Mesothelial cell of epicardium (in vitro differentiated cells): Measurements from ENCODE around the gene STK32B. TPM values are rescaled to one million over a fixed set of nuclear protein-coding genes. Genes with fewer than 3 reads are reported as not detected.
"Not testable (repeated sequence)": the region's sequence is repeated elsewhere in the genome, so short reads cannot be mapped to it uniquely, and the experiment has no call there.

Source experiments
- DNase-seq, 2 experiments: peaks; one replicate each; pipeline ENCODE4 v3.0.0; 2021; ENCODE audit warnings: low spot score in 2 of 2; ENCODE audit not compliant: unreplicated experiment in 2 of 2
- H3K27ac Mint-ChIP-seq: 2 replicates; pipeline ENCODE4 v1.8.0; 2021; ENCODE audit warnings: mixed read lengths
- H3K27me3 Mint-ChIP-seq: 2 replicates; pipeline ENCODE4 v1.8.0; 2021; ENCODE audit warnings: low read depth, mixed read lengths
- H3K36me3 Mint-ChIP-seq: 2 replicates; pipeline ENCODE4 v1.8.0; 2021; ENCODE audit warnings: mixed read lengths
- H3K4me1 Mint-ChIP-seq: 2 replicates; pipeline ENCODE4 v1.8.0; 2021; ENCODE audit warnings: mixed read lengths
- H3K4me3 Mint-ChIP-seq: 2 replicates; pipeline ENCODE4 v1.8.0; 2021; ENCODE audit warnings: mild to moderate bottlenecking, moderate library complexity, mixed read lengths
- H3K9me3 Mint-ChIP-seq: 2 replicates; pipeline ENCODE4 v1.8.0; 2021; ENCODE audit warnings: mixed read lengths
- CTCF ChIP-seq: fragments of 200-600 bp; sonication (generic); IDR thresholded peaks from one replicate; pipeline ENCODE4 v1.5.0; 2021; ENCODE audit warnings: antibody characterized with exemption; ENCODE audit not compliant: unreplicated experiment
- total RNA-seq: library from RNA; stranded (reverse); gene quantifications from 3 replicates; pipeline ENCODE4 v1.2.1, GENCODE V29; 2021

Gene STK32B
- total RNA-seq, 1 donor from 2014 or later: 0.96 TPM

- no peaks in the 10 kb centered on the region for H3K9me3 Mint-ChIP-seq
- H3K36me3 Mint-ChIP-seq: no peaks in the 10 kb centered on the region
- TF ChIP-seq CTCF: no peak
- no peak overlapping the region for H3K27ac Mint-ChIP-seq
- H3K27me3 Mint-ChIP-seq: peaks cover 10% of the 10 kb centered on the region
- H3K4me1 Mint-ChIP-seq: no peaks in the 10 kb centered on the region
- no peak overlapping the region for H3K4me3 Mint-ChIP-seq
- DNase-seq: no peak
Measured at GRCh38 chr4:5278213-5278612, 226.9 kb downstream of the STK32B start.

- H3K27me3 Mint-ChIP-seq: peaks cover 19% of the 10 kb centered on the region
- not testable (repeated sequence) for H3K27ac Mint-ChIP-seq, H3K36me3 Mint-ChIP-seq, H3K4me3 Mint-ChIP-seq, H3K9me3 Mint-ChIP-seq, H3K4me1 Mint-ChIP-seq, DNase-seq
Measured at GRCh38 chr4:5280069-5280468, 228.8 kb downstream of the STK32B start.

GRCh38 chr4:5280828-5281227 is 229.5 kb downstream of the STK32B start:
- Mint-ChIP-seq H3K9me3 (no peaks in the 10 kb centered on the region), H3K4me1 (no peaks in the 10 kb centered on the region)

GRCh38 chr4:5283837-5284236 is 232.6 kb downstream of the STK32B start:
- Mint-ChIP-seq H3K9me3 (no peaks in the 10 kb centered on the region), H3K27me3 (peaks cover 33% of the 10 kb centered on the region), H3K4me1 (no peaks in the 10 kb centered on the region), H3K27ac (no peak overlapping the region), H3K36me3 (no peaks in the 10 kb centered on the region), H3K4me3 (no peak overlapping the region)
- no peak for TF ChIP-seq CTCF
- no peak for DNase-seq

More at GRCh38 chr4:5280828-5281227, 229.5 kb downstream of the STK32B start:
- no peaks in the 10 kb centered on the region for H3K36me3 Mint-ChIP-seq
- DNase-seq: no peak
- no peak overlapping the region for H3K27ac Mint-ChIP-seq
- no peak for TF ChIP-seq CTCF
- H3K4me3 Mint-ChIP-seq: no peak overlapping the region
- peaks cover 25% of the 10 kb centered on the region for H3K27me3 Mint-ChIP-seq

- H3K27me3 Mint-ChIP-seq: peaks cover 33% of the 10 kb centered on the region
- H3K36me3 Mint-ChIP-seq: no peaks in the 10 kb centered on the region
- no peak overlapping the region for H3K4me3 Mint-ChIP-seq
- no peak overlapping the region for H3K27ac Mint-ChIP-seq
- TF ChIP-seq CTCF: no peak
- H3K4me1 Mint-ChIP-seq: no peaks in the 10 kb centered on the region
- H3K9me3 Mint-ChIP-seq: no peaks in the 10 kb centered on the region
- DNase-seq: no peak
Measured at GRCh38 chr4:5284517-5284916, 233.2 kb downstream of the STK32B start.

GRCh38 chr4:5292101-5292500 is 240.8 kb downstream of the STK32B start:
- no peak for DNase-seq
- Mint-ChIP-seq H3K4me3 (no peak overlapping the region), H3K4me1 (no peaks in the 10 kb centered on the region), H3K27ac (no peak overlapping the region), H3K9me3 (peaks cover 22% of the 10 kb centered on the region), H3K27me3 (peaks cover 16% of the 10 kb centered on the region), H3K36me3 (no peaks in the 10 kb centered on the region)
- TF ChIP-seq CTCF: no peak

GRCh38 chr4:5298000-5298787 is 246.9 kb downstream of the STK32B start:
- not testable (repeated sequence) for DNase-seq, H3K4me1 Mint-ChIP-seq, H3K36me3 Mint-ChIP-seq, H3K27ac Mint-ChIP-seq, H3K4me3 Mint-ChIP-seq
- peaks cover 25% of the 10 kb centered on the region for H3K27me3 Mint-ChIP-seq
- H3K9me3 Mint-ChIP-seq: peaks cover 24% of the 10 kb centered on the region
